ENCODE measurements around the gene LSAMP. TPM values are rescaled to one million over a fixed set of nuclear protein-coding genes. Genes with fewer than 3 reads are reported as not detected.

Gene LSAMP
- total and polyA plus RNA-seq, 2 of the 4 experiments (the other 2 are of a cell fraction) = 7.9 to 8.0 TPM

- Histone ChIP-seq H3K4me1 (ENCODE audit: control insufficient read depth, insufficient read depth, low read length) (no peaks in the 10 kb centered on the region), H3K14ac (replicated peaks; ENCODE audit: low read depth, low read length) (no peak overlapping the region), H4K91ac (ENCODE audit: insufficient read depth, low read depth, low read length) (no peak overlapping the region), H3K18ac (ENCODE audit: low read depth, low read length) (no peak overlapping the region), H3K4ac (ENCODE audit: low read depth, low read length) (no peak overlapping the region), H3K79me1 (ENCODE audit: low read depth in 1 of 2, low read length in 2 of 2) (no peaks in the 10 kb centered on the region), H2BK20ac (ENCODE audit: low read depth, low read length) (no peak overlapping the region), H4K20me1 (ENCODE audit: insufficient read depth, low read length) (no peaks in the 10 kb centered on the region), H2AK5ac (ENCODE audit: low read depth, low read length) (no peak overlapping the region), H2BK5ac (ENCODE audit: low read depth, low read length, poor library complexity, severe bottlenecking) (no peak overlapping the region), H2AFZ (replicated peaks; ENCODE audit: low read length, poor library complexity) (no peak overlapping the region), H3K23ac (ENCODE audit: low read depth, low read length) (no peak overlapping the region), H2AK9ac (replicated peaks; ENCODE audit: low read depth, low read length, poor library complexity) (no peak overlapping the region), H3K4me2 (ENCODE audit: low read depth, low read length) (no peak overlapping the region), H2BK15ac (ENCODE audit: low read depth, low read length) (no peak overlapping the region), H4K5ac (ENCODE audit: low read depth, low read length) (no peak overlapping the region), H3K27me3 (ENCODE audit: control insufficient read depth, insufficient read depth, low read length) (no peaks in the 10 kb centered on the region), H3K4me3 (ENCODE audit: insufficient read depth, low read depth, low read length) (no peak overlapping the region), H3K9me3 (ENCODE audit: control insufficient read depth, insufficient read depth, low read length) (no peaks in the 10 kb centered on the region), H2BK120ac (ENCODE audit: low read depth, low read length) (no peak overlapping the region), H3K27ac (ENCODE audit: insufficient read depth, low read length) (no peak overlapping the region), H3K36me3 (ENCODE audit: control insufficient read depth, insufficient read depth, low read length) (no peaks in the 10 kb centered on the region), H4K8ac (ENCODE audit: low read depth in 2 of 2, low read length in 2 of 2) (no peak overlapping the region), H3K9ac (ENCODE audit: low read depth, low read length) (no peak overlapping the region), H3K9me1 (ENCODE audit: insufficient read depth, low read length) (no peaks in the 10 kb centered on the region), H3K56ac (ENCODE audit: extremely low read depth, insufficient read depth, low read length) (no peak overlapping the region)
- in situ Hi-C loops (cut with MboI; ENCODE audit: low sequenced_read_pairs) (no loop called here), intact Hi-C loops (cut with micrococcal nuclease) (no loop called here), dilution Hi-C loops (cut with HindIII; ENCODE audit: low sequenced_read_pairs, unreplicated experiment) (no loop called here)
- TF ChIP-seq CHD1 (IDR thresholded peaks at IDR 0.05; ENCODE audit: low read depth, low read length) = no peak
- TF ChIP-seq FOS (IDR thresholded peaks at IDR 0.05; ENCODE audit: low read depth, low read length) = no peak
- TF ChIP-seq RCOR1 (IDR thresholded peaks at IDR 0.05; ENCODE audit: insufficient replicate concordance, low read length) = no peak
- no peak for TF ChIP-seq MAZ (IDR thresholded peaks at IDR 0.05; ENCODE audit: borderline replicate concordance, low read depth, low read length)
- no peak for TF ChIP-seq USF2 (IDR thresholded peaks at IDR 0.05; ENCODE audit: low read depth, low read length)
- TF ChIP-seq POLR2A (IDR thresholded peaks at IDR 0.05; ENCODE audit: low read depth, low read length) = no peak
- no peak for TF ChIP-seq MAFK (IDR thresholded peaks at IDR 0.05; ENCODE audit: low read depth, low read length)
- no peak for TF ChIP-seq CEBPB (IDR thresholded peaks at IDR 0.05; ENCODE audit: low read depth, low read length)
- TF ChIP-seq NFE2L2 (IDR thresholded peaks at IDR 0.05; ENCODE audit: low read depth, low read length) = no peak
- TF ChIP-seq RFX5 (IDR thresholded peaks at IDR 0.05; ENCODE audit: low read depth, low read length) = no peak
- no peak for TF ChIP-seq MXI1 (IDR thresholded peaks at IDR 0.05; ENCODE audit: borderline replicate concordance, low read depth, low read length)
- POLR2A ChIA-PET (ENCODE audit: unreplicated experiment) = no interaction called here
- CTCF ChIA-PET = interaction anchor here (0.6 kb wide), 1 partner anchor 247 kb away, joined by 3 read pairs; no protein-coding TSS in a partner anchor
- ATAC-seq (ENCODE audit: low read depth) (no peak), DNase-seq (no peak)
- no CpG with 5 or more reads among the region's 2 CpGs for WGBS, 2 experiments (ENCODE audit: extremely low coverage in 2 of 2, insufficient read length in 1 of 2)
- BruUV-seq (replicated peaks) = no TSS peak
These were observed 246.2 kb downstream of the LSAMP start for GRCh38 chr3:116199063-116199462.
